ENCODE measurements around the gene NSF.
"Not testable (repeated sequence)": the region's sequence is repeated elsewhere in the genome, so short reads cannot be mapped to it uniquely, and the experiment has no call there.

- TF ChIP-seq CTCF (IDR thresholded peaks at IDR 0.05); POLR2AphosphoS5 (IDR thresholded peaks at IDR 0.05; ENCODE audit: low read depth, low read length); REST (IDR thresholded peaks at IDR 0.05; ENCODE audit: insufficient read depth in 1 of 2, low read depth in 2 of 2, low read length in 1 of 2): not testable (repeated sequence)
These were observed 11.1 kb upstream of the NSF start, which contains the start of gene ARL17A for GRCh38 chr17:46579083-46580075.

Measured in Panc1 (cell line).